Hematopoietic multipotent progenitor cell treated with erythropoietin and hydrocortisone succinate and interleukin-3 and kit ligand, for 17 days (in vitro differentiated cells): ENCODE measurements around the gene USP25.

Experiments used
- DNase-seq: peaks from one replicate; pipeline ENCODE4 v3.0.0-alpha.2; 2015; ENCODE audit warnings: low spot score

USP25 gene, protein sequence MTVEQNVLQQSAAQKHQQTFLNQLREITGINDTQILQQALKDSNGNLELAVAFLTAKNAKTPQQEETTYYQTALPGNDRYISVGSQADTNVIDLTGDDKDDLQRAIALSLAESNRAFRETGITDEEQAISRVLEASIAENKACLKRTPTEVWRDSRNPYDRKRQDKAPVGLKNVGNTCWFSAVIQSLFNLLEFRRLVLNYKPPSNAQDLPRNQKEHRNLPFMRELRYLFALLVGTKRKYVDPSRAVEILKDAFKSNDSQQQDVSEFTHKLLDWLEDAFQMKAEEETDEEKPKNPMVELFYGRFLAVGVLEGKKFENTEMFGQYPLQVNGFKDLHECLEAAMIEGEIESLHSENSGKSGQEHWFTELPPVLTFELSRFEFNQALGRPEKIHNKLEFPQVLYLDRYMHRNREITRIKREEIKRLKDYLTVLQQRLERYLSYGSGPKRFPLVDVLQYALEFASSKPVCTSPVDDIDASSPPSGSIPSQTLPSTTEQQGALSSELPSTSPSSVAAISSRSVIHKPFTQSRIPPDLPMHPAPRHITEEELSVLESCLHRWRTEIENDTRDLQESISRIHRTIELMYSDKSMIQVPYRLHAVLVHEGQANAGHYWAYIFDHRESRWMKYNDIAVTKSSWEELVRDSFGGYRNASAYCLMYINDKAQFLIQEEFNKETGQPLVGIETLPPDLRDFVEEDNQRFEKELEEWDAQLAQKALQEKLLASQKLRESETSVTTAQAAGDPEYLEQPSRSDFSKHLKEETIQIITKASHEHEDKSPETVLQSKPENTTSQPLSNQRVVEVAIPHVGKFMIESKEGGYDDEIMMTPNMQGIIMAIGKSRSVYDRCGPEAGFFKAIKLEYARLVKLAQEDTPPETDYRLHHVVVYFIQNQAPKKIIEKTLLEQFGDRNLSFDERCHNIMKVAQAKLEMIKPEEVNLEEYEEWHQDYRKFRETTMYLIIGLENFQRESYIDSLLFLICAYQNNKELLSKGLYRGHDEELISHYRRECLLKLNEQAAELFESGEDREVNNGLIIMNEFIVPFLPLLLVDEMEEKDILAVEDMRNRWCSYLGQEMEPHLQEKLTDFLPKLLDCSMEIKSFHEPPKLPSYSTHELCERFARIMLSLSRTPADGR

DNA sequence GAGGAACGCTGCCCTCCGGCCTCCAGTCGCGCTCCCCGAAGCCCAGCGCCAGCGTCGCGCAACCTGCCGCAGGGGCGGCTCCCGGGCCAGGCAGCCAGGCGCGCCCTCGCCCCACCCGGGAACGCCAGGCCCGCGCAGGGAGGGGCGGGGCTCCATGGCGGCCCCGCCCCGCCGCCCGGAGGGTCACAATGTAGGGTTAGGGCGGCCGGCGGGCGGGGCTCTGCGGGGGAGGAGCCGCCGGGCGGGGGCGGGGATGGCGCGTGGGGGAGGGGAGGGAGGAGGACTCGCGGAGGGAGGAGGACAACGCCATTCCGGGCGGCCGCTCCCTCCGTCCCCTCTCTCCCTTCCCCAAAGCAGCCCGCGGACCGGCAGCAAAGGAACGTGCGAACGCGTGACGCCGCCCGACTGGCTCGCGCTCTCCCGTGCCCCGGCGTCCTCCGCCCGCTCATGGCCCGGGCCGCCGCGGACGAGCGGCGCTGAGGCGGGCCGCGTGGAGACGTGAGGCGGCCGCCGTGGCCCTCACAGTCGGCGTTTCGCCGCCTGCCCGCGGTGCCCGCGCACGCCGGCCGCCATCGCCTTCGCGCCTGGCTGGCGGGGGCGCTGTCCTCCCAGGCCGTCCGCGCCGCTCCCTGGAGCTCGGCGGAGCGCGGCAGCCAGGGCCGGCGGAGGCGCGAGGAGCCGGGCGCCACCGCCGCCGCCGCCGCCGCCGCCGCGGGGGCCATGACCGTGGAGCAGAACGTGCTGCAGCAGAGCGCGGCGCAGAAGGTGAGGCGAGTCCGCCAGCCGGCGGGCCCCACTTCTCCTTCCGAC lies at the start of gene USP25:
Gene USP25 (plus strand): TSS at position 309 of the 810 bp plus-strand sequence. CDS start 412 bp downstream, at position 721.
- DNase-seq: peak; percentile 91

- DNase-seq: no peak
These were observed 47.4 kb upstream of the USP25 start for GRCh38 chr21:15682186-15682895.

DNA sequence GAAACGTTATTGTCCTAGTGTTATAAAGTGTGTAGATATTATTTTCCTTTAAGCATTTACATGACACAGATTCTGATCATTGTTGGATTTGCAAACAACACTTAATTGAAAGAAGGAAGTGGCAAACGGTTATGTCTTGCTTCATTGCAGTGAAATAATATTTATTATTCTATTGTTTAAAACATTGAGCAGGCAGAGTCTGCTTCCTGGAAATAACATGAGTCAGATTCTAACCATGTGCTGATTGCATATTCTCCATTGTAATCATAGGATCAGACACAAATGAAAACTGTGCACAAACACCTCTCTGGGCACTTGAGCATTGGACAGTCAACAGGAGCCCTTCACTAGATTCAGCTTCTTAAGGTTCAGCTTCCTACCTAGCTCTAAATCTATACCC lies 46.8 kb upstream of the USP25 start:
- no peak for DNase-seq

GRCh38 chr21:15686506-15686905 lies 43.3 kb upstream of the USP25 start:
- no peak for DNase-seq

GRCh38 chr21:15687208-15687607 lies 42.6 kb upstream of the USP25 start:
- DNase-seq: no peak

- no peak for DNase-seq
These were observed 41.8 kb upstream of the USP25 start for GRCh38 chr21:15688016-15688415.

DNA sequence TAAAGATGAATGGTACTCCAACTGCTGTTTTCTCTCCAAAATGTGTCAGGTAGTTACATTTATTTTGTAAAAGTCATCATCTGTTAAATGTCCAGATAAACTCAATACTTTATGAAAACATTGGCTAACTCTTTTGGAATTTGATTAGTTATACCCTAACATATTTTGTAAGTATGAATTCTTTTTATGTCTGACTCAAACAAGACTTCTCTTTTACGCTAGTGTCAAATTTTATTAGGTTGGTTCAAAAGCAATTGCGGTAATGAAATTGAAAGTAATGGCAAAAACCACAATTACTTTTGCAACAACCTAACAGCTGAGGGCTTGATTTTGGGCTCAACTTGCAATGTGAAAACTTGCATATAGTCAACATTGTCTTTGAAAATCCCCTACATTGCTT lies 41.0 kb upstream of the USP25 start:
- DNase-seq: no peak

DNA sequence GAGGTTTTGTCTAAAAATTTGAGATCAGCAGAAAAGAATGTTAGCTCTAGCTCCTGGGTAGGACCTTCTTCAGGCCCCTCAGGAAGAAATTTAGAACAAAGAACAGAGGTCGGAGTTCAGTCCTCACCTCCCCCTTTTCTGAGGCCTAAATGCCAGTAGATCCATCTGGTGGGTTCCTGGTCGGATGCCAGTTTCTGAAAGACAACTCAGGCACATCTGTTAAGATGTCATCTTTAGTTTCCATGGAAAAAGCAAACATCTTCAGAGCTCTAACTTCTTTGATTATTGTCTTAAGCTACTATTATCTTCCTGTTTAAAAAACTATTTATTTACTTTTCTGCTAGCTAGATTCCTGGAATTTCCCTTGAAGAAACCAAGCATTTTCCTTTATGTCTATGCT lies 37.1 kb upstream of the USP25 start:
- DNase-seq: no peak

DNA sequence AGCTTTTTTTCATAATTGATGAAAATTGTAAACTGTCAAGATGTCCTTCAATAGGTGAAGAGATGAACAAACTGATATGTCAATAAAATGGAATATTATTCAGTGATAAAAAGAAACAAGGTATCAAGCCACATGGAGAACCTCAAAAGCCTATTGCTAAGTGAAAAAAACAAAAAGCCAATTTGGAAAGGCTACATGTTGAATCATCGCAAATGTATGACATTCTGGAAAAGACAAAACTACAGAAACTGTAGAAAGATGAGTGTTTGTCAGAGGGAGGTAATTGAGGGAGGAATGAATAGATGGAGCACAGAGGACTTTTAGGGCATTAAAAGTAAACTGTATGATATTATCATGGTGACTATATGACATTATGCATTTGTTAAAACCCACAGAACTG lies 34.5 kb upstream of the USP25 start:
- no peak for DNase-seq

GRCh38 chr21:15701830-15702229 lies 28.0 kb upstream of the USP25 start:
- no peak for DNase-seq

- no peak for DNase-seq
These were observed 25.9 kb upstream of the USP25 start for GRCh38 chr21:15703932-15704331.

DNA sequence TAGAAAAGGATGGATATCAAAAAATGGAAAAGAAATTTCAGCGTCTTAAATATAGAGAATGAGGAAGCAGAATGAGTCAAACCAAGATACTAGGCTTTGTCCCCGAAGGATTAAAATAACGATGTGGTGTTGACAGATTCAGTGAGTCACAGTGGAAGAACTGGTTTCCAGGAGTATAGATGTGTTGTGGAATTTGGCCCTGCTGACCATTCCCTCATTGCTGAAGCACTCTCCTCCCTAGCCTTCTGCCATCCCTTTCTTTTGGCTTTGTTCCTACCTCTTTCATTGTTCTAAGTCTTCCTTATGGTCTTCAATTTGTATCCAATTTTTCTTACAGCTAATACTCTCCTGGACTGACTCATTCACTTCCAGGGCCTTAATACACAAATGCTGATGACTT lies 23.1 kb upstream of the USP25 start:
- no peak for DNase-seq

GRCh38 chr21:15713412-15713811 lies 16.4 kb upstream of the USP25 start:
- DNase-seq: no peak

DNA sequence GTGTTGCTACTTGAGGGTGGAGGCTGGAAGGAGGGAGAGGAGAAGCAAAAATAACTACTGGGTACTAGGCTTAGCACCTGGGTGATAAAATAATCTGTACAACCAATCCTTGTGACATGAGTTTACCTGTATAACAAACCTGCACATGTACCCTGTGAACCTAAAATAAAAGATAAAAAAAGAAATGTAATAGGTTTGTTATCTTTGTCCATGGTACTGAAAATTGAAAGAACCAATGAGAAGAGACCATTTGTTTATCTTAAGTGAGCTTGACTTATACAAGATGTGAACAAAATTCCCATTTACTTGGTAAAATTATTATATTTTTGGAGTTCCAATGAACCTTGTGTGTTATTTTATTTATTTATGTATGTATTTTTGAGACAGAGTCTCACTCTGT lies 11.1 kb upstream of the USP25 start:
- no peak for DNase-seq

DNA sequence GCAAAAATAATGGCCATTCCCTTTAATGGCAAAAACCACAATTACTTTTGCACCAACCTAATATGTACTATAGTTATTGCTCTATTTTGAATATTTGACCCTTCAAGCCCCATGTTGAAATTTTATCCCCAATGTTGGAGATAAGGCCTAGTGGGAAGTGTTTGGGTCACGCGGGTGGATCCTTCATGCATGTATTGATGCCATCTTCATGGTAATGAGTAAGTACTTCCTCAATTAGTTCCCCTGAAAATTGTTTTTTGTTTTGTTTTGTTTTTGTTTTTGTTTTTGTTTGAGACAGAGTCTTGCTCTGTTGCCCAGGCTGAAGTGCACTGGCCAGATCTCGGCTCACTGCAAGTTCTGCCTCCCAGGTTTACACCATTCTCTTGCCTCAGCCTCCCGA lies 9.8 kb upstream of the USP25 start:
- no peak for DNase-seq

DNA sequence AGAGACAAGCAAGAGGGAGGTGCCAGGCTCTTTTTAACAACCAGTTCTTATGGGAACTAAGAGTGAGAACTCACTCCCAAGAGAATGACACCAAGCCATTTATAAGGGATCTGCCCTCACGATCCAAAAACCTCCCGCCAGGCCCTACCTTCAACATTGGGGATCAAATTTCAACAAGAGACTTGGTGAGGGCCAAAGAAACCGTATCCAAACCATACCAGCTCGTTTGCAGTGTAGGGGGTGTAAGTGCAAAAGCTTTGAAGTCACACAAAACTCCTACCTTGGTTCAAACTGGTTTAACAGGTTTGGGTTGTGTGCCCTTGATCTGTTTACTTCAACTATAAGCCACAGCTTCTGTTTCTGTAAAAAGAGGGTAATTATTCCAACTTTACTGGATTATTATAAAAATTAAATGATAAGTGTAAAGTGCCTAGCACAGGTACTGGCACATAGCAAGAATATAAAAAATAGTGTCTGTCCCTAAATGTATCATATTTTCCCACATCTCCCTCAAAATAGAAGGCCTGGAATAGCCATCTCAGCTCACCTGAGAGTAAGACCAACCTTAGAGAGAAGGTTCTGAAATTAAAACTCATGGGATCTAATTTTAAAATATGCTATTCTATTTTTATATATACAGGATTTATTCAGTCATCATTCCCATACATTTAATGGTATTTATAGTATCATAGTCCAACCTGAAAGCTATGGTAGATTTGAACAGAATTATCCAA lies 7.0 kb upstream of the USP25 start:
- no peak for DNase-seq

DNA sequence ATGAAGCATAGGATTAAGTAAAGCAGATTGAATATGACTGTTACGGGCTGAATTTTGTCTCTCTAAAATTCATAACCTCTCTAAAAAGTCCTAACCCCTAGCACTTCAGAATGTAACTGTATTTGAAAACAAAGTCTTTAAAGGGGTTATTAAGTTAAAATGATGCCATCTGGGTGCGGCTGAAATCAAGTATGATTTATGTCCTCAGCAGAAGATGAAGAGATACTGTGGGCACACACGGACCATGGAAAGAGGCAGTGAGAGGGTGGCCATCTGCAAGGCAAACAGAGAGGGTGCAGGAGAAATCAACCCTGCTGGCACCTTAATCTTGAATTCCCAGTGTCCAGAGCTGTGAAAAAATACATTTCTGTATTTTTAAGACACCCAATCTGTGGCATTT lies 3.8 kb upstream of the USP25 start:
- no peak for DNase-seq

DNA sequence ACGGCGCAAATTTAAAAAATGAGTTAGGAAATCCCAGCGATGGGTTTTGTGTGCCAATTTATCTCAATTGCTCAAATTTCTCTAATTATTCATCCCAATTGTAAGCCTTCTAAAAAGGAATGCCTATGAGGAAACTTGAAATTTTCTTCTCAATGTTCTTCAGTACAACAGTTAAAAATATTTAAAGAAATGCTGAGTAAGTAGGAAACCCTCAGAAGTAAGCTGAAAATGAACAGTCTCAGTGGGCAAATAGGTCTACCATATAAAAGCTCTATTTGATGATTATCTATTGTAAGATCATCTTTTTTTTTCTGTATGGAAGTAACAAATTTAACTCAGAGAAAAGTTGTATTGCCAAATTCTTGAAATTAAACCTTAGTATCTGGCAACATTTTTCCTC lies 1.7 kb upstream of the USP25 start:
- DNase-seq: no peak

GRCh38 chr21:15729346-15729673 lies 472 bp upstream of the USP25 start:
- DNase-seq: no peak

- peak; percentile 38 for DNase-seq
These were observed 881 bp downstream of the USP25 start for GRCh38 chr21:15730484-15731242.
